Heart left ventricle (tissue), 16 donors: ENCODE data around the gene ADGRA1. TPM values are rescaled to one million over a fixed set of nuclear protein-coding genes. Genes with fewer than 3 reads are reported as not detected.

Source experiments
- ATAC-seq, 4 donors: fragments of 200-7000 bp; cut with Tn5 transposase; one replicate each; pipeline ENCODE4 v1.9.1; 2020 to 2022; ENCODE audit warnings: moderate library complexity in 4 of 4, mild to moderate bottlenecking in 3 of 4, moderate number of reproducible peaks in 1 of 4
- DNase-seq, 5 donors: peaks; one replicate each; pipeline ENCODE4 v3.0.0-alpha.2; 2020
- H3K27ac ChIP-seq, 12 donors: fragments of 200-600 bp; sonication (generic) in 4 of 12; one replicate each; pipeline versions ENCODE4 v1.5.0 to v1.8.0; 2016 to 2022; ENCODE audit warnings: mild to moderate bottlenecking in 2 of 12
- H3K27me3 ChIP-seq, 9 donors: fragments of 200-600 bp; sonication (generic) in 2 of 9; one replicate each; pipeline versions ENCODE4 v1.5.1 to v1.8.0; 2016 to 2022; ENCODE audit warnings: mild to moderate bottlenecking in 3 of 9
- H3K36me3 ChIP-seq, 9 donors: fragments of 200-600 bp; sonication (generic) in 2 of 9; one replicate each; pipeline versions ENCODE4 v1.5.0 to v1.8.0; 2018 to 2022; ENCODE audit warnings: mild to moderate bottlenecking in 2 of 9
- H3K4me1 ChIP-seq, 12 donors: fragments of 200-600 bp; sonication (generic) in 4 of 12; one replicate each; pipeline versions ENCODE4 v1.5.0 to v1.8.0; 2016 to 2022; ENCODE audit warnings: mild to moderate bottlenecking in 3 of 12
- H3K4me3 ChIP-seq, 12 donors: fragments of 200-600 bp; sonication (generic) in 4 of 12; one replicate each; pipeline versions ENCODE4 v1.5.0 to v1.8.0; 2017 to 2022; ENCODE audit warnings: mild to moderate bottlenecking in 9 of 12, moderate library complexity in 4 of 12
- H3K9me3 ChIP-seq, 12 donors: fragments of 200-600 bp; sonication (generic) in 4 of 12; one replicate each; pipeline versions ENCODE4 v1.5.0 to v1.8.0; 2016 to 2022; ENCODE audit warnings: mild to moderate bottlenecking in 1 of 12
- CTCF ChIP-seq, 12 donors: fragments of 200-600 bp; sonication (generic) in 4 of 12; IDR thresholded peaks; one replicate each; pipeline versions ENCODE4 v1.5.0 to v1.8.0; 2018 to 2022; ENCODE audit warnings: antibody characterized with exemption in 12 of 12, mild to moderate bottlenecking in 5 of 12
- POLR2A ChIP-seq, 2 donors: fragments of 450-650 bp; IDR thresholded peaks; one replicate each; pipeline ENCODE4 v1.6.1; 2017; ENCODE audit warnings: antibody characterized with exemption in 2 of 2, mild to moderate bottlenecking in 2 of 2, moderate library complexity in 2 of 2
- WGBS, 4 donors: extraction: QIAGEN DNeasy Blood & Tissue Kit in 2 of 4; methylation state at CpG; one replicate each; pipeline versions ENCODE4 v1.1.5 to v1.1.7; 2013 to 2018; 5-methylcytosine and 5-hydroxymethylcytosine counted together
- intact Hi-C, 10 donors: fragments of 100-400 bp; cut with DNase I; formaldehyde crosslinking; loops; one replicate each; pipeline versions ENCODE4 v1.11.1 to v1.14.2; 2022
- polyA plus RNA-seq, 2 donors: library from polyadenylated mRNA; stranded (reverse); fragments of 200-250 nt; gene quantifications; one replicate each; pipeline ENCODE4 v1.2.3, GENCODE V29; 2013
- total RNA-seq, 9 donors: library from RNA; depleted of rRNA in 2 of 9; stranded (reverse); fragments of >200 nt in 2 of 9; fragmentation: NEBNext Ultra II Directional in 3 of 9; extraction: Animal tissue kit (Norgen Biotek cat#: 25700) in 3 of 9; gene quantifications; one replicate each; pipeline versions ENCODE4 v1.1.0 to v1.2.4, GENCODE V29; 2016 to 2023
- donor health status: ischemic (EF 13 %, LVEDD 7.1; RV severe dilation, severe dysfunction).
- donor health status: healthy with polysubstance abuse.
- donor health status: DM: no; HTN: yes; CAD: no.
- donor health status: DM: no; HTN: no; CAD: no.
- donor health status: ischemic (EF 25% LVEDD 6.9; RV normal size, moderate dysfunction).
- donor health status: ischemic (EF 25% LVEDD 5.7; RV mildly dilated, moderate dysfunction).
- donor health status: healthy.
- donor health status: DM: yes; HTN: yes; CAD: no.
- donor health status: ischemic (EF 35%, LVEDD 5.7; RV mildly dilated, moderate dysfunction).
- donor health status: nonischemic (EF 11% LVEDD 7.7; RV severe dilation, severe dysfunction).
- donor health status: DM: yes; HTN: yes; CAD: no.
- donor health status: PGD.
- donor health status: ischemic (EF 29% LVEDD 5.4; RV normal size, mild dysfunction).
- donor health status: nonischemic (EF 23%, LVEDD 6.1; RV moderate dilation, normal function).

ADGRA1 gene
- total and polyA plus RNA-seq, 11 donors = 0.03 to 0.19 (median 0.13) TPM; not detected in 8

- DNase-seq (peak in 1 of 5 donors; percentile 49), ATAC-seq (no peak)
- Histone ChIP-seq H3K36me3 (no peaks in the 10 kb centered on the region), H3K4me1 (peaks cover 0 to 3% (median 0%) of the 10 kb centered on the region in 12 donors), H3K27me3 (peaks cover 0 to 14% (median 0%) of the 10 kb centered on the region in 9 donors), H3K4me3 (no peak overlapping the region), H3K27ac (no peak overlapping the region), H3K9me3 (no peaks in the 10 kb centered on the region)
- intact Hi-C loops = no loop called here
- 82 to 87% (median 84%) methylated on average over 22 to 23 of the region's 23 CpGs for WGBS, 4 donors
- TF ChIP-seq CTCF (IDR thresholded peaks at IDR 0.05) = no peak
- no peak for TF ChIP-seq POLR2A (IDR thresholded peaks at IDR 0.05)
Observed at GRCh38 chr10:133061296-133062038, 26.3 kb upstream of the ADGRA1 start.

- ATAC-seq = no peak
- DNase-seq = no peak
- Histone ChIP-seq H3K4me3 (no peak overlapping the region), H3K9me3 (no peaks in the 10 kb centered on the region), H3K36me3 (no peaks in the 10 kb centered on the region), H3K27ac (no peak overlapping the region), H3K27me3 (peaks cover 0 to 14% (median 0%) of the 10 kb centered on the region in 9 donors), H3K4me1 (peaks cover 0 to 3% (median 0%) of the 10 kb centered on the region in 12 donors)
- 88 to 91% (median 90%) methylated on average over 23 of the region's 23 CpGs for WGBS, 4 donors
- no peak for TF ChIP-seq CTCF (IDR thresholded peaks at IDR 0.05)
- no peak for TF ChIP-seq POLR2A (IDR thresholded peaks at IDR 0.05)
- intact Hi-C loops = no loop called here
Observed at GRCh38 chr10:133062085-133062484, 25.6 kb upstream of the ADGRA1 start.

- ATAC-seq (no peak), DNase-seq (no peak)
- H3K27me3 ChIP-seq = peaks cover 0 to 15% (median 0%) of the 10 kb centered on the region in 9 donors
- intact Hi-C loops = no loop called here
- no peaks in the 10 kb centered on the region for H3K36me3 ChIP-seq
- no peaks in the 10 kb centered on the region for H3K9me3 ChIP-seq
- 55 to 61% (median 57%) methylated on average over 23 of the region's 23 CpGs for WGBS, 4 donors
- H3K4me1 ChIP-seq = peaks cover 0 to 3% (median 0%) of the 10 kb centered on the region in 12 donors
- H3K27ac ChIP-seq = no peak overlapping the region
- TF ChIP-seq CTCF (IDR thresholded peaks at IDR 0.05) (no peak), POLR2A (IDR thresholded peaks at IDR 0.05) (no peak)
- no peak overlapping the region for H3K4me3 ChIP-seq
Observed at GRCh38 chr10:133062635-133063034, 25.1 kb upstream of the ADGRA1 start.

- intact Hi-C loops = no loop called here
- peaks cover 0 to 4% (median 0%) of the 10 kb centered on the region in 12 donors for H3K4me1 ChIP-seq
- no peak overlapping the region for H3K4me3 ChIP-seq
- H3K36me3 ChIP-seq = no peaks in the 10 kb centered on the region
- H3K27ac ChIP-seq = no peak overlapping the region
- no peaks in the 10 kb centered on the region for H3K9me3 ChIP-seq
- ATAC-seq (peak in 2 of 4 donors; percentile 18 to 36), DNase-seq (peak in 1 of 5 donors; percentile 56)
- peaks cover 0 to 26% (median 0%) of the 10 kb centered on the region in 9 donors for H3K27me3 ChIP-seq
- 43 to 66% (median 61%) methylated on average over 19 to 26 of the region's 26 CpGs for WGBS, 4 donors
- TF ChIP-seq POLR2A (IDR thresholded peaks at IDR 0.05) = no peak
- TF ChIP-seq CTCF (IDR thresholded peaks at IDR 0.05) = no peak
Observed at GRCh38 chr10:133067149-133068105, 20.3 kb upstream of the ADGRA1 start.
